ENCODE data around the gene TMEM126A. TPM values are rescaled to one million over a fixed set of nuclear protein-coding genes. Genes with fewer than 3 reads are reported as not detected.
"Not testable (repeated sequence)": the region's sequence is repeated elsewhere in the genome, so short reads cannot be mapped to it uniquely, and the experiment has no call there.

The TMEM126A gene
- total RNA-seq, 1 experiment from 2014 or later, result 37.7 TPM

DNA sequence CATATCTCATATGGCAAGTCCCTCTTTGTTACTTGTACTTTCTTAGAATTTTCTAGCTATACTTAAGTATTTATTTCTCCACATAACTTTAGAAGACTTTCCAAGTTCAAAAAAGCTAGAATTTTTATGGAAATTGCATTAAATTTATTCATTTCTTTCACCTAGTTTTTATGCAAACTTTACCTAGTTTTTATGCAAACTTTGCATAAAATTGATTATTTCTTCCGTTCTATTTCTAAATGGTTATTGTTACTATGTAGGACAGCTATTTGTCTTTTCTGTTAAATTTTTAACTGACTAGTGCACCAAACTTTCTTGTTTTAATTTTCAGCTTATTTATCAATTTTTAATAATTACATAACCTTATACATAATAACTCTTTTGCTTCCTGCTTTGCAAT is 20.4 kb downstream of the TMEM126A start:
- peaks cover 6% of the 10 kb centered on the region; the same call in 1 of the 2 replicates for H3K9me3 ChIP-seq
- H3K4me3 ChIP-seq (ENCODE audit: low read depth, low read length), result no peak overlapping the region
- intact Hi-C loops (cut with micrococcal nuclease; ENCODE audit: unreplicated experiment), result loop anchor here (10.0 kb wide), 2 partner anchors 577 to 637 kb away; partner anchors contain the start of genes EED and HIKESHI
- Mint-ChIP-seq H3K36me3 (ENCODE audit: insufficient read depth, unreplicated experiment) (peaks cover 21% of the 10 kb centered on the region), H3K27me3 (ENCODE audit: insufficient read depth, unreplicated experiment) (no peaks in the 10 kb centered on the region), H3K9me3 (ENCODE audit: unreplicated experiment) (peaks cover 20% of the 10 kb centered on the region), H3K4me1 (ENCODE audit: low read depth, unreplicated experiment) (peaks cover 7% of the 10 kb centered on the region), H3K27ac (ENCODE audit: unreplicated experiment) (no peak overlapping the region), H3K4me3 (ENCODE audit: unreplicated experiment) (no peak overlapping the region)
- no TSS peak for BruUV-seq (replicated peaks)
- ChIA-PET POLR2A (no interaction called here), CTCF (no interaction called here)
- H3K27me3 ChIP-seq (replicated peaks; ENCODE audit: control insufficient read depth, insufficient read depth, low read length), result no peaks in the 10 kb centered on the region
- H3K36me3 ChIP-seq (ENCODE audit: control insufficient read depth, insufficient read depth, low read length), result peaks cover 2% of the 10 kb centered on the region; the same call in 1 of the 2 replicates
- DNase-seq, result no peak
- 0 out of 2 replicates have a peak, but pooled peaks cover 9% of the 10 kb centered on the region for H3K4me1 ChIP-seq
- TF ChIP-seq, protein P1, sequence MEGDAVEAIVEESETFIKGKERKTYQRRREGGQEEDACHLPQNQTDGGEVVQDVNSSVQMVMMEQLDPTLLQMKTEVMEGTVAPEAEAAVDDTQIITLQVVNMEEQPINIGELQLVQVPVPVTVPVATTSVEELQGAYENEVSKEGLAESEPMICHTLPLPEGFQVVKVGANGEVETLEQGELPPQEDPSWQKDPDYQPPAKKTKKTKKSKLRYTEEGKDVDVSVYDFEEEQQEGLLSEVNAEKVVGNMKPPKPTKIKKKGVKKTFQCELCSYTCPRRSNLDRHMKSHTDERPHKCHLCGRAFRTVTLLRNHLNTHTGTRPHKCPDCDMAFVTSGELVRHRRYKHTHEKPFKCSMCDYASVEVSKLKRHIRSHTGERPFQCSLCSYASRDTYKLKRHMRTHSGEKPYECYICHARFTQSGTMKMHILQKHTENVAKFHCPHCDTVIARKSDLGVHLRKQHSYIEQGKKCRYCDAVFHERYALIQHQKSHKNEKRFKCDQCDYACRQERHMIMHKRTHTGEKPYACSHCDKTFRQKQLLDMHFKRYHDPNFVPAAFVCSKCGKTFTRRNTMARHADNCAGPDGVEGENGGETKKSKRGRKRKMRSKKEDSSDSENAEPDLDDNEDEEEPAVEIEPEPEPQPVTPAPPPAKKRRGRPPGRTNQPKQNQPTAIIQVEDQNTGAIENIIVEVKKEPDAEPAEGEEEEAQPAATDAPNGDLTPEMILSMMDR (IDR thresholded peaks at IDR 0.05; ENCODE audit: insufficient read depth in 1 of 2, low read depth in 1 of 2, low read length in 1 of 2, severe bottlenecking in 1 of 2, unreplicated experiment in 1 of 2), result no peak

DNA sequence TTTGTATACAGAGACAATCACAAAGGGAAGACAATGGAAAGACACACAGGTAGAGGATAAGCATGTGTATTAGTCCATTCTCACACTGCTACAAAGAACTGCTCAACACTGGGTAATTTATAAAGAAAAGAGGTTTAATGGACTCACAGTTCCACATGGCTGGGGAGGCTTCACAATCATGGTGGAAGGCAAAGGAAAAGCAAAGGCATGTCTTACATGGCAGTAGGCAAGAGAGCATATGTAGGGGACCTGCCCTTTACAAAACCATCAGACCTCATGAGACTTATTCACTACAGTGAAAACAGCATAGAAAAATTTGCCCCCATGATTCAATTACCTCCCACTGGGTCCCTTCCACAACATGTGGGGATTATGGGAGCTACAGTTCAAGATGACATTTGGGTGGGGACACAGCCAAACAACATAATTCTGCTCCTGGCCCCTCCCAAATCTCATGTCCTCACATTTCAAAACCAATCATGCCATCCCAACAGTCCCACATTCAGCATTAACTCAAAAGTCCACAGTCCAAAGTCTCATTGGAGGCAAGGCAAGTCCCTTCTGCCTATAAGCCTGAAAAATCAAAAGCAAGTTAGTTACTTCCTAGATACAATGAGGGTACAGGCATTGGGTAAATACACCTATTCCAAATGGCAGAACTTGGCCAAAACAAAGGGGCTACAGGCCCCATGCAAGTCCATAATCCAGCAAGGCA is 23.3 kb downstream of the TMEM126A start:
- H3K36me3 Mint-ChIP-seq (ENCODE audit: insufficient read depth, unreplicated experiment); POLR2A ChIA-PET; H3K4me3 ChIP-seq (ENCODE audit: low read depth, low read length); H3K27me3 ChIP-seq (replicated peaks; ENCODE audit: control insufficient read depth, insufficient read depth, low read length); DNase-seq; H3K9me3 ChIP-seq; H3K4me3 Mint-ChIP-seq (ENCODE audit: unreplicated experiment); H3K4me1 Mint-ChIP-seq (ENCODE audit: low read depth, unreplicated experiment); intact Hi-C loops (cut with micrococcal nuclease; ENCODE audit: unreplicated experiment); H3K36me3 ChIP-seq (ENCODE audit: control insufficient read depth, insufficient read depth, low read length); H3K27ac Mint-ChIP-seq (ENCODE audit: unreplicated experiment); BruUV-seq (replicated peaks); H3K27me3 Mint-ChIP-seq (ENCODE audit: insufficient read depth, unreplicated experiment); CTCF ChIA-PET; H3K4me1 ChIP-seq: not testable (repeated sequence)
- peaks cover 20% of the 10 kb centered on the region for H3K9me3 Mint-ChIP-seq (ENCODE audit: unreplicated experiment)

- intact Hi-C loops (cut with micrococcal nuclease; ENCODE audit: unreplicated experiment), result no loop called here
- peaks cover 20% of the 10 kb centered on the region for H3K9me3 Mint-ChIP-seq (ENCODE audit: unreplicated experiment)
- ChIA-PET POLR2A (no interaction called here), CTCF (no interaction called here)
- H3K4me3 Mint-ChIP-seq (ENCODE audit: unreplicated experiment), result no peak overlapping the region
- no peaks in the 10 kb centered on the region for H3K27me3 ChIP-seq (replicated peaks; ENCODE audit: control insufficient read depth, insufficient read depth, low read length)
- no peaks in the 10 kb centered on the region for H3K4me1 ChIP-seq
- H3K4me3 ChIP-seq (ENCODE audit: low read depth, low read length), result no peak overlapping the region
- no peak overlapping the region for H3K27ac Mint-ChIP-seq (ENCODE audit: unreplicated experiment)
- H3K27me3 Mint-ChIP-seq (ENCODE audit: insufficient read depth, unreplicated experiment), result no peaks in the 10 kb centered on the region
- H3K36me3 Mint-ChIP-seq (ENCODE audit: insufficient read depth, unreplicated experiment), result no peaks in the 10 kb centered on the region
- H3K4me1 Mint-ChIP-seq (ENCODE audit: low read depth, unreplicated experiment), result no peaks in the 10 kb centered on the region
- no peaks in the 10 kb centered on the region for H3K36me3 ChIP-seq (ENCODE audit: control insufficient read depth, insufficient read depth, low read length)
- no peak for DNase-seq
- BruUV-seq (replicated peaks), result no TSS peak
- TF ChIP-seq, protein P1 (IDR thresholded peaks at IDR 0.05; ENCODE audit: insufficient read depth in 1 of 2, low read depth in 1 of 2, low read length in 1 of 2, severe bottlenecking in 1 of 2, unreplicated experiment in 1 of 2), result no peak
- H3K9me3 ChIP-seq, result peaks cover 6% of the 10 kb centered on the region; the same call in 1 of the 2 replicates
These were observed 24.5 kb downstream of the TMEM126A start for GRCh38 chr11:85672105-85672902.
